ENCODE data around the gene ALDH3B2.

- TF ChIP-seq, protein P1, sequence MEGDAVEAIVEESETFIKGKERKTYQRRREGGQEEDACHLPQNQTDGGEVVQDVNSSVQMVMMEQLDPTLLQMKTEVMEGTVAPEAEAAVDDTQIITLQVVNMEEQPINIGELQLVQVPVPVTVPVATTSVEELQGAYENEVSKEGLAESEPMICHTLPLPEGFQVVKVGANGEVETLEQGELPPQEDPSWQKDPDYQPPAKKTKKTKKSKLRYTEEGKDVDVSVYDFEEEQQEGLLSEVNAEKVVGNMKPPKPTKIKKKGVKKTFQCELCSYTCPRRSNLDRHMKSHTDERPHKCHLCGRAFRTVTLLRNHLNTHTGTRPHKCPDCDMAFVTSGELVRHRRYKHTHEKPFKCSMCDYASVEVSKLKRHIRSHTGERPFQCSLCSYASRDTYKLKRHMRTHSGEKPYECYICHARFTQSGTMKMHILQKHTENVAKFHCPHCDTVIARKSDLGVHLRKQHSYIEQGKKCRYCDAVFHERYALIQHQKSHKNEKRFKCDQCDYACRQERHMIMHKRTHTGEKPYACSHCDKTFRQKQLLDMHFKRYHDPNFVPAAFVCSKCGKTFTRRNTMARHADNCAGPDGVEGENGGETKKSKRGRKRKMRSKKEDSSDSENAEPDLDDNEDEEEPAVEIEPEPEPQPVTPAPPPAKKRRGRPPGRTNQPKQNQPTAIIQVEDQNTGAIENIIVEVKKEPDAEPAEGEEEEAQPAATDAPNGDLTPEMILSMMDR (IDR thresholded peaks at IDR 0.05), result no peak
- no peak for TF ChIP-seq POLR2A (IDR thresholded peaks at IDR 0.05)
Observed at GRCh38 chr11:67632982-67633755, 41.3 kb downstream of the ALDH3B2 start.

Measured in Peyer's patch (tissue), 4 donors.